Hepatocyte (in vitro differentiated cells): ENCODE results near the gene FAM83F.
"Not testable (repeated sequence)": the region's sequence is repeated elsewhere in the genome, so short reads cannot be mapped to it uniquely, and the experiment has no call there.

Experiments used
- CTCF ChIP-seq: fragments of 200-600 bp; sonication (generic); IDR thresholded peaks from 2 replicates; pipeline ENCODE4 v1.5.1; 2016; ENCODE audit warnings: antibody characterized with exemption, mild to moderate bottlenecking; ENCODE audit not compliant: poor library complexity
- EZH2 ChIP-seq: fragments of 200-600 bp; sonication (generic); IDR thresholded peaks from 2 replicates; pipeline ENCODE4 v1.6.1; 2016; ENCODE audit warnings: antibody characterized with exemption, mild to moderate bottlenecking, borderline replicate concordance
- EZH2phosphoT487 ChIP-seq: fragments of 200-600 bp; sonication (generic); IDR thresholded peaks from one replicate; pipeline ENCODE4 v1.6.1; 2018; ENCODE audit warnings: antibody characterized with exemption, mild to moderate bottlenecking, low read depth, moderate library complexity; ENCODE audit not compliant: unreplicated experiment, severe bottlenecking

DNA sequence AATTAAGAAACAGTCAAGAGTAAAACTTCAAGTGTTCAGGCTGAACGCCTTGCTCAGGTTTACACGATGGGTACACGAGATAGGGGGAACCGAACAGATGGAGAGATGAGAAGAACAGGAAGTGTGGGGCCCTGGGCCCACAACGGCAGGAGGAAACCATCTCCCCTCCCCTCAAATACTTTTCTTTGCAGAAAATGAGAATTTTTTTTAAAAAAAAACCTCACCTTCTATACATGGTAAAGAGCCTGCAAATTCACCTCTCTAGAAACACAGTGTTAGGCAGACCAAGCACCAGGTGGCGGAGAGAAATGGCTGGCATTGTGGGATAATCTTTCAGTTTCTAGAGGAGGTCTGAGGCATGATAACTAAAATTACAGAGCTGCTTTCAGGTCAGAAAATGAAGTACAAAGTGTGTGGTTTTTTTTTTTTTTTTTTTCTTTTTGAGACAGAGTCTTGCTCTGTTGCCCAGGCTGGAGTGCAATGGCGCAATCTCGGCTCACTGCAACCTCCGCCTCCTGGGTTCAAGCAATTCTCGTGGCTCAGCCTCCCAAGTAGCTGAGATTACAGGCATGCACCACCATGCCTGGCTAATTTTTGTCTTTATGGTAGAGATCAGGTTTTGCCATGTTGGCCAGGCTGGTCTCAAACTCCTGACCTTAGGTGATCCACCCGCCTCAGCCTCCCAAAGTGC, 43.0 kb upstream of the FAM83F start:
- TF ChIP-seq EZH2, CTCF, EZH2phosphoT487: not testable (repeated sequence)
